CD14-positive monocyte (primary cell): ENCODE results near the gene PNMA6E. TPM values are rescaled to one million over a fixed set of nuclear protein-coding genes. Genes with fewer than 3 reads are reported as not detected.

Experiments
- DNase-seq, 3 donors: peaks; one replicate each; pipeline ENCODE4 v3.0.0-alpha.2; 2011 to 2022
- H2AFZ ChIP-seq: 2 replicates; pipeline ENCODE4 v1.6.0; 2012; ENCODE audit warnings: mild to moderate bottlenecking, low read depth, low read length, inconsistent platforms; ENCODE audit not compliant: insufficient read depth, poor library complexity, severe bottlenecking
- H3K27ac ChIP-seq, 2 donors: 1 replicate in 1 of 2; 2 replicates in 1 of 2; pipeline ENCODE4 v1.5.1; 2012 to 2013; ENCODE audit warnings: low read length in 2 of 2, control low read depth in 1 of 2, inconsistent platforms in 1 of 2, low read depth in 1 of 2, mild to moderate bottlenecking in 1 of 2
- H3K27me3 ChIP-seq, 2 donors: one replicate each; pipeline versions ENCODE4 v1.6.0 to v1.6.1; 2011 to 2013; ENCODE audit warnings: low read length in 2 of 2; ENCODE audit not compliant: control insufficient read depth in 2 of 2, insufficient read depth in 2 of 2
- H3K36me3 ChIP-seq, 2 donors: replicated peaks in 1 of 2; 1 replicate in 1 of 2; 2 replicates in 1 of 2; pipeline versions ENCODE4 v1.5.1 to v1.6.1; 2012 to 2013; ENCODE audit warnings: low read length in 2 of 2, control low read depth in 1 of 2, inconsistent platforms in 1 of 2, mild to moderate bottlenecking in 1 of 2; ENCODE audit not compliant: insufficient read depth in 2 of 2, control insufficient read depth in 1 of 2
- H3K4me1 ChIP-seq, 2 donors: 1 replicate in 1 of 2; 2 replicates in 1 of 2; pipeline versions ENCODE4 v1.5.1 to v1.6.1; 2012 to 2013; ENCODE audit warnings: low read length in 2 of 2, control low read depth in 1 of 2, inconsistent platforms in 1 of 2, mild to moderate bottlenecking in 1 of 2, moderate library complexity in 1 of 2; ENCODE audit not compliant: insufficient read depth in 2 of 2, control insufficient read depth in 1 of 2
- H3K4me2 ChIP-seq: replicated peaks from 2 replicates; pipeline ENCODE3; 2012; ENCODE audit warnings: low read length, moderate library complexity, mild to moderate bottlenecking; ENCODE audit not compliant: poor library complexity, severe bottlenecking; ENCODE audit errors: extremely low read depth
- H3K4me3 ChIP-seq, 3 experiments: fragments of 200-600 bp in 1 of 3; sonication (generic) in 1 of 3; replicated peaks in 1 of 3; 1 replicate in 2 of 3; 2 replicates in 1 of 3; pipeline ENCODE4 v1.5.1; 2011 to 2013; ENCODE audit warnings: low read length in 3 of 3, mild to moderate bottlenecking in 3 of 3, control low read depth in 2 of 3, low read depth in 2 of 3, inconsistent platforms in 1 of 3, moderate library complexity in 1 of 3
- H3K79me2 ChIP-seq: 2 replicates; pipeline ENCODE4 v1.6.0; 2012; ENCODE audit warnings: mild to moderate bottlenecking, control low read depth, inconsistent platforms, low read length, moderate library complexity; ENCODE audit not compliant: insufficient read depth
- H3K9ac ChIP-seq: 2 replicates; pipeline ENCODE4 v1.6.0; 2017; ENCODE audit warnings: low read length, mild to moderate bottlenecking; ENCODE audit not compliant: insufficient read depth, poor library complexity, severe bottlenecking
- H3K9me3 ChIP-seq, 2 donors: replicated peaks in 1 of 2; 1 replicate in 1 of 2; 2 replicates in 1 of 2; pipeline versions ENCODE4 v1.5.1 to v1.6.1; 2012 to 2013; ENCODE audit warnings: low read length in 2 of 2, control low read depth in 1 of 2; ENCODE audit not compliant: control insufficient read depth in 1 of 2, insufficient read depth in 1 of 2
- H4K20me1 ChIP-seq: 2 replicates; pipeline ENCODE4 v1.6.0; 2012; ENCODE audit warnings: mild to moderate bottlenecking, low read length, control low read depth, moderate library complexity; ENCODE audit not compliant: insufficient read depth
- H3K27ac Mint-ChIP-seq, 7 donors: one replicate each; pipeline ENCODE4 v1.8.0; 2020; ENCODE audit warnings: mild to moderate bottlenecking in 7 of 7, mixed read lengths in 7 of 7, moderate library complexity in 6 of 7, inconsistent platforms in 2 of 7
- H3K27me3 Mint-ChIP-seq, 3 donors: one replicate each; pipeline ENCODE4 v1.8.0; 2021 to 2022; ENCODE audit warnings: low read depth in 3 of 3, mild to moderate bottlenecking in 3 of 3, mixed read lengths in 3 of 3, moderate library complexity in 3 of 3, inconsistent platforms in 1 of 3
- H3K36me3 Mint-ChIP-seq, 2 donors: one replicate each; pipeline ENCODE4 v1.8.0; 2020; ENCODE audit warnings: mixed read lengths in 2 of 2, inconsistent platforms in 1 of 2, mild to moderate bottlenecking in 1 of 2
- H3K4me1 Mint-ChIP-seq: one replicate; pipeline ENCODE4 v1.8.0; 2020; ENCODE audit warnings: mild to moderate bottlenecking, mixed read lengths
- H3K4me3 Mint-ChIP-seq, 2 donors: one replicate each; pipeline ENCODE4 v1.8.0; 2020; ENCODE audit warnings: mild to moderate bottlenecking in 2 of 2, mixed read lengths in 2 of 2, moderate library complexity in 1 of 2
- H3K9me3 Mint-ChIP-seq, 7 donors: one replicate each; pipeline ENCODE4 v1.8.0; 2020 to 2022; ENCODE audit warnings: mixed read lengths in 7 of 7, mild to moderate bottlenecking in 6 of 7, moderate library complexity in 6 of 7, inconsistent platforms in 2 of 7
- CTCF ChIP-seq: fragments of 200-600 bp; IDR thresholded peaks from one replicate; pipeline ENCODE4 v1.8.0; 2022; ENCODE audit warnings: antibody characterized with exemption, mild to moderate bottlenecking
- WGBS: methylation state at CpG from one replicate; pipeline ENCODE4 v1.1.5; 2013; ENCODE audit warnings: missing lambda C conversion rate; ENCODE audit not compliant: insufficient coverage; 5-methylcytosine and 5-hydroxymethylcytosine counted together
- intact Hi-C, 2 donors: fragments of 100-400 bp; cut with micrococcal nuclease; formaldehyde crosslinking; loops; one replicate each; pipeline versions ENCODE4 v1.15.0 to v1.15.1; 2023
- polyA plus RNA-seq, 3 donors: library from polyadenylated mRNA; depleted of rRNA in 1 of 3; unstranded in 2 of 3; stranded (reverse) in 1 of 3; fragments of 300-500 nt in 2 of 3; fragments of >200 nt in 1 of 3; fragmentation: Illumina TruSeq in 2 of 3; gene quantifications; 1 replicate in 2 of 3; 2 replicates in 1 of 3; pipeline ENCODE4 v1.2.3, GENCODE V29; 2012 to 2021

Gene PNMA6E
- polyA plus RNA-seq, 3 donors, result not detected

GRCh38 chrX:153409414-153410101 lies 8.4 kb upstream of the PNMA6E start:
- Histone ChIP-seq H3K4me1 (peaks cover 28 to 29% of the 10 kb centered on the region in 2 donors), H2AFZ (no peak overlapping the region), H3K27me3 (no peaks in the 10 kb centered on the region), H3K4me2 (no peak overlapping the region), H4K20me1 (no peaks in the 10 kb centered on the region), H3K79me2 (peaks cover 6% of the 10 kb centered on the region), H3K36me3 (no peaks in the 10 kb centered on the region), H3K9me3 (no peaks in the 10 kb centered on the region), H3K4me3 (no peak overlapping the region), H3K9ac (no peak overlapping the region), H3K27ac (no peak overlapping the region)
- H3K4me1 Mint-ChIP-seq, result peaks cover 33% of the 10 kb centered on the region
- H3K9me3 Mint-ChIP-seq, result peaks cover 0 to 1% (median 0%) of the 10 kb centered on the region in 7 donors
- intact Hi-C loops, result no loop called here
- H3K27me3 Mint-ChIP-seq, result peaks cover 0 to 11% (median 8%) of the 10 kb centered on the region in 3 donors
- H3K27ac Mint-ChIP-seq, result no peak overlapping the region
- WGBS, result 85% methylated on average over 5 of the region's 30 CpGs
- H3K36me3 Mint-ChIP-seq, result no peaks in the 10 kb centered on the region
- no peak overlapping the region for H3K4me3 Mint-ChIP-seq
- no peak for TF ChIP-seq CTCF
- DNase-seq, result no peak

GRCh38 chrX:153408871-153409351 lies 7.8 kb upstream of the PNMA6E start:
- H3K27ac Mint-ChIP-seq, result no peak overlapping the region
- TF ChIP-seq CTCF, result no peak
- H3K4me3 ChIP-seq, result no peak overlapping the region
- H3K4me1 ChIP-seq, result peaks cover 22 to 23% of the 10 kb centered on the region in 2 donors
- peaks cover 6% of the 10 kb centered on the region for H3K79me2 ChIP-seq
- H3K27me3 Mint-ChIP-seq, result peaks cover 0 to 11% (median 8%) of the 10 kb centered on the region in 3 donors
- H3K36me3 Mint-ChIP-seq, result no peaks in the 10 kb centered on the region
- 92% methylated on average over 2 of the region's 12 CpGs for WGBS
- DNase-seq, result no peak
- H4K20me1 ChIP-seq, result no peaks in the 10 kb centered on the region
- no peaks in the 10 kb centered on the region for H3K36me3 ChIP-seq
- peaks cover 0 to 1% (median 0%) of the 10 kb centered on the region in 7 donors for H3K9me3 Mint-ChIP-seq
- H3K9me3 ChIP-seq, result no peaks in the 10 kb centered on the region
- no peak overlapping the region for H3K9ac ChIP-seq
- H3K4me1 Mint-ChIP-seq, result peaks cover 27% of the 10 kb centered on the region
- no peaks in the 10 kb centered on the region for H3K27me3 ChIP-seq
- H3K27ac ChIP-seq, result no peak overlapping the region
- no peak overlapping the region for H3K4me3 Mint-ChIP-seq
- no peak overlapping the region for H3K4me2 ChIP-seq
- intact Hi-C loops, result no loop called here
- H2AFZ ChIP-seq, result no peak overlapping the region
